K562 (cell line): ENCODE measurements around the gene OCA2. TPM values are rescaled to one million over a fixed set of nuclear protein-coding genes. Genes with fewer than 3 reads are reported as not detected.

Experiments
- ARHGAP35 ChIP-seq: fragments of 450-650 bp; IDR thresholded peaks from 2 replicates; pipeline ENCODE4 v1.6.1; 2018; ENCODE audit not compliant: partially characterized antibody
- ATF3 ChIP-seq, 2 experiments: fragments of 450-650 bp in 1 of 2; sonication (generic) in 1 of 2; formaldehyde crosslinking in 1 of 2; IDR thresholded peaks in 1 of 2; conservative IDR thresholded peaks in 1 of 2; 2 replicates each; pipeline versions ENCODE4 v1.6.1 to v1.8.1; 2016 to 2023; ENCODE audit warnings: mild to moderate bottlenecking in 2 of 2, moderate library complexity in 2 of 2, inconsistent platforms in 1 of 2, missing genetic modification reagents in 1 of 2
- ATF4 ChIP-seq: fragments of 450-650 bp; formaldehyde crosslinking; IDR thresholded peaks from 2 replicates; pipeline ENCODE4 v1.4.0; 2022; ENCODE audit warnings: mild to moderate bottlenecking, moderate library complexity
- CBX5 ChIP-seq: IDR thresholded peaks from 2 replicates; pipeline ENCODE4 v1.6.1; 2014; ENCODE audit warnings: low read depth, borderline replicate concordance
- CHD4 ChIP-seq: fragments of 200-600 bp; sonication (generic); IDR thresholded peaks from 3 replicates; pipeline ENCODE4 v1.6.1; 2012; ENCODE audit warnings: low read depth, mild to moderate bottlenecking, mixed read lengths, low read length, inconsistent platforms; ENCODE audit not compliant: insufficient read depth, insufficient replicate concordance, poor library complexity, severe bottlenecking
- FOXJ2 ChIP-seq: fragments of 200-800 bp; sonication (Bioruptor generic); IDR thresholded peaks from 2 replicates; pipeline ENCODE4 v1.6.1; 2016; ENCODE audit warnings: missing genetic modification characterization, missing compliant biosample characterization
- FOXJ3 ChIP-seq: sonication (generic); formaldehyde crosslinking; IDR thresholded peaks from 2 replicates; pipeline ENCODE4 v1.4.0; 2020; ENCODE audit warnings: mild to moderate bottlenecking, missing genetic modification reagents
- HDAC6 ChIP-seq: IDR thresholded peaks from 2 replicates; pipeline ENCODE4 v1.6.1; 2012; ENCODE audit warnings: low read depth, mild to moderate bottlenecking, control low read depth, inconsistent platforms, low read length, moderate library complexity
- ID3 ChIP-seq, 2 experiments: fragments of 250-450 bp in 1 of 2; fragments of 450-650 bp in 1 of 2; sonication (Bioruptor Pico) in 1 of 2; IDR thresholded peaks; 2 replicates each; pipeline versions ENCODE4 v1.6.1 to v1.8.0; 2016 to 2021; ENCODE audit warnings: mild to moderate bottlenecking in 2 of 2, moderate library complexity in 2 of 2, missing compliant biosample characterization in 1 of 2, missing genetic modification characterization in 1 of 2
- KLF6 ChIP-seq: fragments of 250-450 bp; sonication (Bioruptor Pico); IDR thresholded peaks from 2 replicates; pipeline ENCODE4 v1.4.0; 2020; ENCODE audit warnings: mild to moderate bottlenecking, moderate library complexity, borderline replicate concordance
- MLLT1 ChIP-seq, 2 experiments: fragments of 450-650 bp; IDR thresholded peaks; 2 replicates each; pipeline ENCODE4 v1.6.1; 2016
- NCOA2 ChIP-seq, 2 experiments: fragments of 450-650 bp; IDR thresholded peaks; 2 replicates each; pipeline ENCODE4 v1.6.1; 2018; ENCODE audit warnings: mild to moderate bottlenecking in 2 of 2, moderate library complexity in 1 of 2; ENCODE audit not compliant: partially characterized antibody in 2 of 2
- NRF1 ChIP-seq, 2 experiments: fragments of 450-650 bp; IDR thresholded peaks in 1 of 2; conservative IDR thresholded peaks in 1 of 2; 2 replicates each; pipeline ENCODE4 v1.6.1; 2014; ENCODE audit warnings: mild to moderate bottlenecking in 2 of 2
- PHF8 ChIP-seq: fragments of 200-600 bp; sonication (generic); IDR thresholded peaks from 2 replicates; pipeline ENCODE4 v1.6.1; 2012; ENCODE audit warnings: mixed run types, mild to moderate bottlenecking, inconsistent platforms, low read length, moderate library complexity, borderline replicate concordance
- RBM34 ChIP-seq: fragments of 200-400 bp; formaldehyde crosslinking; IDR thresholded peaks from 2 replicates; pipeline ENCODE4 v1.6.1; 2018; ENCODE audit warnings: low read length, borderline replicate concordance; ENCODE audit not compliant: insufficient read depth
- RUNX1 ChIP-seq: sonication (generic); IDR thresholded peaks from 2 replicates; pipeline ENCODE4 v1.6.1; 2016; ENCODE audit warnings: antibody characterized with exemption, low read depth
- SMAD3 ChIP-seq: fragments of 450-650 bp; formaldehyde crosslinking; conservative IDR thresholded peaks from 2 replicates; pipeline ENCODE4 v1.4.0; 2020; ENCODE audit warnings: mild to moderate bottlenecking
- ZBTB17 ChIP-seq: fragments of 450-650 bp; formaldehyde crosslinking; IDR thresholded peaks from 2 replicates; pipeline ENCODE4 v1.4.0; 2020; ENCODE audit warnings: mild to moderate bottlenecking
- ZC3H8 ChIP-seq: fragments of 450-650 bp; IDR thresholded peaks from 2 replicates; pipeline ENCODE4 v1.6.1; 2017
- ZNF253 ChIP-seq: fragments of 250-450 bp; sonication (Bioruptor Pico); conservative IDR thresholded peaks from 2 replicates; pipeline ENCODE4 v1.6.1; 2021; ENCODE audit warnings: mild to moderate bottlenecking
- ZNF311 ChIP-seq: fragments of 250-450 bp; sonication (Bioruptor Pico); IDR thresholded peaks from 2 replicates; pipeline ENCODE4 v1.4.0; 2020; ENCODE audit warnings: mild to moderate bottlenecking, moderate library complexity
- ZNF316 ChIP-seq: fragments of 450-650 bp; IDR thresholded peaks from 2 replicates; pipeline ENCODE4 v1.6.1; 2016
- ZNF398 ChIP-seq: fragments of 250-450 bp; sonication (Bioruptor Pico); IDR thresholded peaks from 2 replicates; pipeline ENCODE4 v1.8.0; 2021; ENCODE audit warnings: moderate library complexity, mild to moderate bottlenecking, inconsistent platforms
- ZSCAN29 ChIP-seq: fragments of 450-650 bp; IDR thresholded peaks from 2 replicates; pipeline ENCODE4 v1.6.1; 2017
- polyA plus RNA-seq, 8 experiments: library from polyadenylated mRNA; depleted of rRNA in 4 of 8; stranded (reverse) in 5 of 8; unstranded in 3 of 8; fragments of >200 nt; fragmentation: Nextera tagmentation in 2 of 8; fragmentation: Illumina TruSeq in 1 of 8; extraction: Ambion mirVana in 2 of 8; extraction: Trizol in 1 of 8; gene quantifications; 2 replicates each; pipeline versions ENCODE4 v1.2.1 to v1.2.3, GENCODE V29; 2011 to 2014; ENCODE audit warnings: inconsistent platforms in 1 of 8, missing spikeins in 1 of 8
- total RNA-seq, 7 experiments: library from RNA; depleted of rRNA in 6 of 7; stranded (reverse); fragments of >200 nt in 6 of 7; fragmentation: Illumina TruSeq in 2 of 7; extraction: Trizol in 2 of 7; gene quantifications; 2 replicates each; pipeline versions ENCODE4 v1.2.1 to v1.2.3, GENCODE V29; 2011 to 2021; ENCODE audit warnings: low replicate concordance in 1 of 7

Gene OCA2
- total and polyA plus RNA-seq, 9 of the 15 experiments (the other 6 are each of a cell fraction or from before 2014, with no cell fraction given), result 0.07 to 0.59 (median 0.17) TPM; not detected in 1

GRCh38 chr15:28099555-28100140 is 533 bp upstream of the OCA2 start (continued):
- TF ChIP-seq ZNF311 (CRISPR knock-in tag) (no peak), ARHGAP35 (no peak), ATF3 (IDR thresholded peaks at IDR 0.05) (no peak), ATF3 (CRISPR knock-in tag; conservative IDR thresholded peaks at IDR 0.05) (no peak), ID3 (CRISPR knock-in tag; IDR thresholded peaks at IDR 0.05) (no peak), ID3 (tag; IDR thresholded peaks at IDR 0.05) (no peak), FOXJ3 (no peak), ZBTB17 (CRISPR knock-in tag) (no peak), CBX5 (no peak), SMAD3 (no peak), ZSCAN29 (no peak), RBM34 (no peak), NCOA2 (IDR thresholded peaks at IDR 0.05; ENCODE audit: partially characterized antibody in 2 of 2) (no peak), ZNF398 (no peak), NRF1 (conservative IDR thresholded peaks at IDR 0.05 in 1 of 2, IDR thresholded peaks at IDR 0.05 in 1 of 2) (no peak), ZNF316 (peak; percentile 2; the same call in 1 of the 2 replicates), KLF6 (CRISPR knock-in tag) (no peak), PHF8 (no peak), RUNX1 (no peak), ATF4 (CRISPR knock-in tag) (no peak), CHD4 (no peak), FOXJ2 (tag) (no peak), ZNF253 (no peak), HDAC6 (no peak), MLLT1 (IDR thresholded peaks at IDR 0.05) (peak in 1 of 2 experiments; percentile 59; a peak in 1 of 4 replicates), ZC3H8 (no peak)
